Measurements from ENCODE around the gene ATAD2B.

DNA sequence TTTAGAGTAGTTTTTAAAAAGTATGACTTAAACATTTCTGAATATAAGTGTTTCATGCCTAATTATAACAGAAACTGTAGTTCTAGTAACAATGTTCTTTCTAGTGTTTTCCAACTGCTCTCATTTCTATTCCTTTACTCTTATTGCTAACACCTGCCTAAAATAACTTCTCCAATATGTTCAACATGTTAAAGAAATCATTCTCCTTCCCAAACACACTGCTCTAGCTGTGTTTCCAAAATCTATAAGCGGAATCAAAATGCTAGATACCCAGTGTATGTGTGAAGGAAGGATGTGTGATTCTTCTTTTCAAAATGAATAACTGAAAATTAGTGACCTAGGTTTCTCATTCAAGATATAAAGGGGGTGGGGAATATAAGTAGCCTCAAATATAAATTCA is 89.1 kb downstream of the ATAD2B start:
- TF ChIP-seq, protein P1, sequence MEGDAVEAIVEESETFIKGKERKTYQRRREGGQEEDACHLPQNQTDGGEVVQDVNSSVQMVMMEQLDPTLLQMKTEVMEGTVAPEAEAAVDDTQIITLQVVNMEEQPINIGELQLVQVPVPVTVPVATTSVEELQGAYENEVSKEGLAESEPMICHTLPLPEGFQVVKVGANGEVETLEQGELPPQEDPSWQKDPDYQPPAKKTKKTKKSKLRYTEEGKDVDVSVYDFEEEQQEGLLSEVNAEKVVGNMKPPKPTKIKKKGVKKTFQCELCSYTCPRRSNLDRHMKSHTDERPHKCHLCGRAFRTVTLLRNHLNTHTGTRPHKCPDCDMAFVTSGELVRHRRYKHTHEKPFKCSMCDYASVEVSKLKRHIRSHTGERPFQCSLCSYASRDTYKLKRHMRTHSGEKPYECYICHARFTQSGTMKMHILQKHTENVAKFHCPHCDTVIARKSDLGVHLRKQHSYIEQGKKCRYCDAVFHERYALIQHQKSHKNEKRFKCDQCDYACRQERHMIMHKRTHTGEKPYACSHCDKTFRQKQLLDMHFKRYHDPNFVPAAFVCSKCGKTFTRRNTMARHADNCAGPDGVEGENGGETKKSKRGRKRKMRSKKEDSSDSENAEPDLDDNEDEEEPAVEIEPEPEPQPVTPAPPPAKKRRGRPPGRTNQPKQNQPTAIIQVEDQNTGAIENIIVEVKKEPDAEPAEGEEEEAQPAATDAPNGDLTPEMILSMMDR (conservative IDR thresholded peaks at IDR 0.05; ENCODE audit: low read length), result no peak
- TF ChIP-seq EZH2phosphoT487 (IDR thresholded peaks at IDR 0.05; ENCODE audit: borderline replicate concordance, low read depth, low read length), result no peak

Data from OCI-LY7 (cell line).